ENCODE measurements around the gene TAF13.

The TAF13 gene, protein sequence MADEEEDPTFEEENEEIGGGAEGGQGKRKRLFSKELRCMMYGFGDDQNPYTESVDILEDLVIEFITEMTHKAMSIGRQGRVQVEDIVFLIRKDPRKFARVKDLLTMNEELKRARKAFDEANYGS

GRCh38 chr1:109075531-109076490 lies at the start of gene TAF13:
Gene TAF13, minus strand, starts transcription at chr1:109076003. Its CDS starts 56 bp downstream, at chr1:109075947.
- peak; percentile 95 for DNase-seq (ENCODE audit: low spot score)

DNA sequence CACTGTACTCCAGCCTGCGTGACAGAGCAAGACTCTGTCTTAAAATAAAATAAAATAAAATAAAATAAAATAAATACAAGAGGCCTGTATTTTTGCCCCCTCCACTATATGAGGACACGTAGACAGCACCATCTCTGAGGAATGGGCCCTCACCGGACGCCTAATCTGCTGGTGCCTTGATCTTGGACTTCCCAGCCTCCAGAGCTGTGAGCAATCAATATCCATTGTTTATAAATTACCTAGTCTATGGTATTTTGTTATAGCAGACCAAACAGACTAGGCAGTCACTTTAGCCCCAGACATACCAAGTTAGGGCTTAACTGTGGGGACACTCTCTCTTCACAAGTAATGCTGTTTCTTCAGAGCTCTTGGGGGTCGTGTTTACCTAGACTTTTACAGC lies 44.6 kb upstream of the TAF13 start:
- no peak for DNase-seq (ENCODE audit: low spot score)

- DNase-seq (ENCODE audit: low spot score), result no peak
Measured at GRCh38 chr1:109118089-109118488, 42.3 kb upstream of the TAF13 start.

DNA sequence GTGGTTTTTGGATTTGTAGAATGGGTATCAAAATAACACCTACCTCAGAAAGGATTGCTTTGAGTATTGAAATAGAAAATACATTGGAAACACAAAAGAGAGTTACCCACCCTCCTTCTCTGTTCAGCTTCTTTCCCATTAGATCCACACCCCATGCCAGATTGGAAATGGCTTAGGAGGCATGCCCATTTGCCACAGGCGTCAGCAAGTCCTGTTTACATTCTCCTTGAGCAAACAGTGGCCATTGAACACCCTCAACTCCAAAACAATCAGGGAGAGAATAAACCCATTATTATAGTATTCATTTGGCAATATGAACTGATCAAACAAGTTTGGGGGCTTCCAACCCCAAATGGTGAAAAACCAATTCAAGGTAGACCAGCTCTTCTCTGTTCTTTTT lies 40.5 kb upstream of the TAF13 start:
- no peak for DNase-seq (ENCODE audit: low spot score)

DNA sequence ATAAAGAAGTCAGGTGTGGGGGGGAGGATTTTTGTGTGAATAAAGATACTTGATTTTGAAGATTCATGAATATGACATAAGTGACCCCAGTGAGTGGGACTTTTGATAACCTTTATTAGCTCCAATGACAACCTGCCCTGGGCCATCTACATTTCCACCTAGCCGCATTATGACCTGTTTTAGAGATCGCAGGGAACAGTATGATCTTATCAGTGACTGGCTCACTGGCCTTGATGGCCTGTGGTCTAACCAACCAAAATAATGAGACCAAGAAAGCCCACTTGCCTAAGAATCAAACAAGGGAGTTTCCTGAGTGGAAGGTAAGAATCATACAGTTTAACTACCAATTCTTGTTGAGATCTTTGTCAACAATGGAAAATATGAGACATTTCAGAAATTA lies 39.9 kb upstream of the TAF13 start:
- no peak for DNase-seq (ENCODE audit: low spot score)

- peak; percentile 10 for DNase-seq (ENCODE audit: low spot score)
Measured at GRCh38 chr1:109114342-109114674, 38.5 kb upstream of the TAF13 start.

DNA sequence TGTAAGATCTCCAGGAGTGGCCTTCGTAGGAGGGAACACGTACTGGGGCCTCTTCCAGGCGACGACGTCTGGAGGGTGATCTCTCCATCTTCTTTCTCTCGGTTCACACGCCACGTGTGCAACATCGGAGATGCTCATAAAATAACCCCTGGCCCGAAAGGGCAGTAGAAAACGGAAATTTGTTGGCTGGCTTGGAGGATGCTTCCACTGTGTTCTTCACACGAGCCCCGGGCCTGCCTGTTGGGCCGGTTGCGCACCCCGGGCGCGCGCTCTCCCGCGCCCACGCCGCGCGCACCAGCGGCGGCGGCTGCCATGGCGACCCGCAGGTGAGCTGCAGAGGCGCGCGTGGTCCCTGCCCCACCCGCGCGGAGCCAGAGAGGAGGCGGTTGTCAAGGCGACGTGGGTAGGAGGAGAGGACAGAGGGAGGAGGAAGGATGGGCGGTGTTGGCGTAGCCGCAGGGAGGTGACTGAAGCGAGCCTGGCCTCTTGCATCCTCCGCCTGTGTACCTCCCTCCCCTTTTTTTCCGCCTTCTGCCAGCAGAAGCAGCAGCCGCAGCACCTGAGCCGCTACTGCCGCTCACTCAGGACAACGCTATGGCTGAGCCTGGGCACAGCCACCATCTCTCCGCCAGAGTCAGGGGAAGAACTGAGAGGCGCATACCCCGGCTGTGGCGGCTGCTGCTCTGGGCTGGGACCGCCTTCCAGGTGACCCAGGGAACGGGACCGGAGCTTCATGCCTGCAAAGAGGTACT lies 38.0 kb upstream of the TAF13 start, which contains the start of gene ELAPOR1:
ELAPOR1 (plus strand) TSS at position 526 of the 752 bp plus-strand sequence; CDS start at position 595, 69 bp downstream.
- DNase-seq (ENCODE audit: low spot score), result peak; percentile 79

- peak; percentile 93 for DNase-seq (ENCODE audit: low spot score)
Measured at GRCh38 chr1:109112652-109113285, 37.0 kb upstream of the TAF13 start.

- DNase-seq (ENCODE audit: low spot score), result peak; percentile 61
Measured at GRCh38 chr1:109112056-109112651, 36.4 kb upstream of the TAF13 start.

DNA sequence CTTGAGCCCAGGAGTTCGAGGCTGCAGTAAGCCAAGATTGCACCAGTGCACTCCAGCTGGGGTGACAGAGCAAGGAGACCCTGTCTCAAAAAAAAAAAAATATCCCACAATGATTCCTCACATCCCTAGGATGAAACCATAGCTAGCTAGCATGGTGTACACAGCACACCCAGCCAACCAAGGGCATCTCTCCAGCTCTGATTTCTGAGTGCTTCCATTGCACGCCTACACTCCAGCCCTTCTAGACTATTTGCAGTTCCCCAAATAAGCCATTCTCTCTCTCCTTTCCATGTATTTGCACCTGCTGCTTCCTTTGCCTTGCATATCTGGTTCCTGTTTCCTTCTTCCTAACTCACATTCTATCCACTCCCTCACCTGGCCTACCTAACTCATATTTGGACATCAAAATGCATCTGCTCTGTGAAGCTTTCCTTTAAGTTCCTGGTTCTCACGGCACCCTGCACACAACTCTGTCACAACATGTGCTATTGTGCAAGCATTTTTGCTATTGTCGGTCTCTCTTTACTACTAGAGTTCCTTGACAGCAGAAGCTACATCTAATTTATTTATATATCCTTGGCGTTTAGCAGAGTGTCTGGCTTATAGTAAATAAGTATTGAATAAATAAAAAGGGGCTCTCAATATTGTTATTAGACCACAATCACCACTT lies 35.7 kb upstream of the TAF13 start:
- no peak for DNase-seq (ENCODE audit: low spot score)

DNA sequence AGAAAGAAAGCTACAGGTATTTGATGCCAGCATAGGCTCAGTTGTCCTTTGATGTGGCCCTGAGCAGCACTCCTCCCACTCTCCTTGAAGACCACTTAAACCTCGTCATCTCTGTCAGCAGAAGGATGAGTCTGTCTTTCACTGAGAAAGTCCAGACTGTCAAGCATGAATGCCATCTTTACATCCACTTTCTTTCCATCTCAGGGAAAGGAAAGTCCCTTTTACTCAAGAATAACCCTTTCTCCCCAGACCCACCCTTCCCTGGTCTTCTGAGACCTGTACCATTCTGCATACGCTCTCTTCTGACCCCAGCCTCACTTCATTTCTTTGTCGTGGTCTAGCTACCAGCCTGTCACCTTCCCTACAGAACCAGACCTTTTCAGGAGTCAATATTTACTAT lies 34.1 kb upstream of the TAF13 start:
- DNase-seq (ENCODE audit: low spot score), result no peak

DNA sequence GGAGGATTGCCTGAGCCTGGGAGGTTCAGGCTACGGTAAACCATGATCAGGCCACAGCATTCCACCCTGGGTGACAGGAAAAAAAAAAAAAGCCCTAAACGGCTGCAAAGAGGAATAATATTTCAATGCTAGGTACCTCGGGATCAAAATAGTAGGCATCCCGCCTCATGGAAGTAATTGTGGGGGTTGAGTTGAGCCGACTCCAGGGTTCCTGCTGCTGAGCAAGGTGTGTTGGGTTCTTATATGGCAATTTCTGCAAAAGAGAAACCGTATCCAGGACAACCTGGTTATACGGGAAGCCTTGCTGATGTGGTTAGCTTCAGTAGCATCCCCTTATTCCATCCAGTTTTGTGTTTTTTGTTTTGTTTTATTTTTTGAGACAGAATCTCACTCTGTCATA lies 32.0 kb upstream of the TAF13 start:
- DNase-seq (ENCODE audit: low spot score), result no peak

GRCh38 chr1:109105881-109106280 lies 30.1 kb upstream of the TAF13 start:
- no peak for DNase-seq (ENCODE audit: low spot score)

DNA sequence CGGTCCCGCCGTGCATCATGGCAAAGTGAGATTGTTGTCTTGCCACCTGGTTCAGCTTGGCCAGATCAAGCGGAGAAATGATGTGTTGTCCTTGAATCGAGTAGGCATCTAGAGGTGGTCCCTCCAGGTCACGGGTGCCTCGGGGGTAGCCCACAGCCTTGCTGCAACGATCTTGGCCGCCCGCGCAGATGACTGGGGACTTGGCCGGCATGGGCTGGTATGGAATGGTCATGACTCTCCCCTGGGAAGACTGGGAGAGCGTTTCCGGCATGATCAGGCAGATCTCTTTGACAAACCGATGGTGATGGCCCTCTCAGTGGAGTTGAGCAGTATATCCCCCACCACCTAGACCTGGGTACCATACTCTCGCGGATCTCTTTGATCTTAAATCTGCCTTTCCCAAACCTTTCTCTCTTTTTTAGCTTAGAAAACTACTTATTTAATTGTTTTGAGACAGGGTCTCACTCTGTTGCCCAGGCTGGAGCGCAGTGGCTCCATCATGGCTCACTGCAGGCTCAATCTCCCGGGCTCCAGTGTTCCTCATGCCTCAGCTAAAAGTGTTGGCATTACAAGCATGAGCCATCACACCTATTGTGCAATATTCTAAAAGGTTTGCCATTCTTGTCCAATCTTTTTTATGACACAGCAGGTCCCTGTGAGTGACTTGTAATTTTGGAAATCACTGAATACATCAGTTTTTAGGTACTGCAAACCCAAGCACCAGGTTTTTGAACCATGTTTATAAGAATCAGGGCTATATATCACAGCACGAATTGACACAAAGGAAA lies 28.8 kb upstream of the TAF13 start:
- no peak for DNase-seq (ENCODE audit: low spot score)

GRCh38 chr1:109099938-109100773 lies 24.4 kb upstream of the TAF13 start:
- DNase-seq (ENCODE audit: low spot score), result peak; percentile 98

DNA sequence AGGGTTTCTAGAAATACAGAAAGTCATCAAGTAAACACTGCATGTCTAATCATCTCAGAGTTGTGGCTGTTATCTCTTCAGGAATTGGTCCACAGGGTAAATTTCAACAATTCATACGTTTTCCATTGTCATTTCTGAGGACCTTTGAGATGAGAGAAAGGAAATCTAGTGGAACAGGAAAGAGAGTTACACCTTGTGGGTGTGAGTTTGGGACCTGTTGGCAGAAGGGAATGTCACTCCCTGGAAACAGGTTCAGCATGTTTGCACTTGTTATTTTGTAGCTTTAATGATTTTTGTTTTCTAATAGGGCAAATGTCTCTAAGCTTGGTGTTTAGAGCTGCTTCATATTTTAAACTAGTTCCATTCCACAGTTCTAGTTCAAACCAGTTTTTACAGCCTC lies 20.3 kb upstream of the TAF13 start:
- DNase-seq (ENCODE audit: low spot score), result no peak

GRCh38 chr1:109095631-109096030 lies 19.8 kb upstream of the TAF13 start:
- DNase-seq (ENCODE audit: low spot score), result no peak

GRCh38 chr1:109094871-109095270 lies 19.1 kb upstream of the TAF13 start:
- DNase-seq (ENCODE audit: low spot score), result no peak

DNA sequence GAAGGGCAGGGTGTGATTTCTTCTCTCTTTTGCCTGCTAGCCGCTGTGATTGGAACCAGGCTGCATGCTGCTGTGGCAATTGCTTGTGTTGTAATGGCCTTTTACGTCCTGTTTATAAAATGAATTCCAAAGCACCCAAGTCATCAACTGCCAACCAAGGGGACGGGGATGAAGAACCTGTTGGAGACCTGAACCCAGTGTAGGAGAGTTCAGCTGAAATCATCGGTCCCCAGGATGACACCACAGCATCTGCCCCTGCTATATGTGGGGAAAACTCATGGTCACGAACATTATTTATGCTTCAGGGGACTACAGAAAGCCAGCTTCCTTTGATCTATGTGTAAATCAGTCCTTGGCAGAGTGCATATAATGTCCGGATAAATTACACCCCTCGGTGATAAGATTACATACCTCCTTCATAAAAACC lies 18.6 kb upstream of the TAF13 start:
- no peak for DNase-seq (ENCODE audit: low spot score)

DNA sequence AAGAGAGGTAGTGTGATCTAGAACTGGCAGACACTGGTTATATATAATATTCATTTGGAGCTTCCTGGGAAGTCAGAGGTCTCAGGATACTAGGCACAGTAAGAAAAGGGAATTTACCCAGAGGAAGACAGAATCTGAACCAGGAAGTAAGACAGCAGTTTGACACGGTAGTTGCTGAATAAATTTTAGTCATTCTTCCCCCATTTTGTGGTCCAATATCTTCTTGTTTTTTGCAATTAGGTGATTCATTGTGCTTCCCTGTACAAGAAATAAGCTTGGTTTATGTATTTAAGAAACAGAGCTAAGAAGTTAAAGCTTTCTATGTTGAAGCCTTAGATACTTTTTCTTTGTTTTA lies 16.0 kb upstream of the TAF13 start:
- DNase-seq (ENCODE audit: low spot score), result no peak
